Upper lobe of right lung (tissue), 1 donor: Measurements from ENCODE around the gene EXD3. TPM values are rescaled to one million over a fixed set of nuclear protein-coding genes. Genes with fewer than 3 reads are reported as not detected.
A peak's percentile ranks its signal among the peaks of the same experiment; 100 is the strongest.

Experiments
- ATAC-seq: fragments of 200-7000 bp; cut with Tn5 transposase; one replicate; pipeline ENCODE4 v1.9.1; 2020; ENCODE audit warnings: mild to moderate bottlenecking, moderate library complexity
- DNase-seq: peaks from one replicate; pipeline ENCODE4 v3.0.0-alpha.2; 2020
- H3K27ac ChIP-seq: fragments of 200-600 bp; one replicate; pipeline ENCODE4 v1.8.0; 2022
- H3K27me3 ChIP-seq: fragments of 200-600 bp; one replicate; pipeline ENCODE4 v1.8.0; 2022; ENCODE audit warnings: mild to moderate bottlenecking
- H3K36me3 ChIP-seq: fragments of 200-600 bp; one replicate; pipeline ENCODE4 v1.8.0; 2022
- H3K4me1 ChIP-seq: fragments of 200-600 bp; one replicate; pipeline ENCODE4 v1.8.0; 2022
- H3K4me3 ChIP-seq: fragments of 200-600 bp; one replicate; pipeline ENCODE4 v1.8.0; 2022; ENCODE audit warnings: mild to moderate bottlenecking
- H3K9me3 ChIP-seq: fragments of 200-600 bp; one replicate; pipeline ENCODE4 v1.8.0; 2022
- intact Hi-C: fragments of 100-400 bp; cut with DNase I; formaldehyde crosslinking; loops from one replicate; pipeline ENCODE4 v1.11.0; 2022
- total RNA-seq: library from RNA; stranded (reverse); fragmentation: NEBNext Ultra II Directional; extraction: Animal tissue kit (Norgen Biotek cat#: 25700); gene quantifications from one replicate; pipeline ENCODE4 v1.2.1, GENCODE V29; 2021
- TF ChIP-seq, protein P1 (sequence below): fragments of 200-600 bp; IDR thresholded peaks from one replicate; pipeline ENCODE4 v1.8.0; 2022; ENCODE audit warnings: antibody characterized with exemption
- donor health status: DM: no; HTN: yes; CAD: no; lungs with severe emphysema.

The EXD3 gene
- total RNA-seq, 1 donor from 2014 or later = 27.3 TPM

DNA sequence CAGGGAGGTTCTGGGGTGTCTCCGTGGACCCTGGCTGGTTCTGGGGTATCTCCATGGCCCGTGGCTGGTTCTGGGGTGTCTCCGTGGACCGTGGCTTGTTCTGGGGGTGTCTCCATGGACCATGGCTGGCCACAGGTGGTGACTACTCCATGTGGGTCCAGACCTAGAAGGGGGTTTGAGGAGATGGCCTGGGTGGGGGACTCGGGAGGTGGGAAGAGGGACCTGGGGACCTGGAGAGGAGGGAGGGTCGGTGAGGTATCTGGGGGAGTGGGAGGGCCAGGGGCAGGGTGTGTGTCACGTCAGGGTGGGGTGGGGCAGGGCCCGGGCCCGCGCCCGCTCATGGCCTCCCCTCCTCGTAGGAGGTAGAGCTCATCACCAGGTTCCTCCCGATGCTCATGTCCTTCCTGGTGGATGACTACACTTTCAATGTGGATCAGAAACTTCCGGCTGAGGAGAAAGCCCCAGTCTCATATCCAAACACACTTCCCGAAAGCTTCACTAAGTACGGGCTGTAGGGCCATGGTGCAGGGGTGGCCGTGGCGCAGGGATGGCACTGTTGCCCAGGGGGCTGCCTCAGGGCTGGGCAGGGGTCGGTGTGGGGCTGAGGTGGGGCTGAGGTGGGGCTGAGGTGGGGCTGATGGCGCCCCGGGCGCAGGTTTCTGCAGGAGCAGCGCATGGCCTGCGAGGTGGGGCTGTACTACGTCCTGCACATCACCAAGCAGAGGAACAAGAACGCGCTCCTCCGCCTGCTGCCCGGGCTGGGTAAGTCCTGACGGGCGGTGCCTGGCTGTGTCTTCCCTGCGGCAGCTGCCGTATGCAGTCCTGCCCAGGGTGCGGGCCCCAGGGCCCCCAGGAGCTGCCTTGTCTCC lies 156.1 kb downstream of the EXD3 start:
- intact Hi-C loops = no loop called here
- Histone ChIP-seq H3K4me3 (no peak overlapping the region), H3K27ac (no peak overlapping the region), H3K4me1 (peaks cover 25% of the 10 kb centered on the region), H3K9me3 (no peaks in the 10 kb centered on the region), H3K27me3 (no peaks in the 10 kb centered on the region), H3K36me3 (peaks cover 38% of the 10 kb centered on the region)
- DNase-seq (peak; percentile 58), ATAC-seq (no peak)
- TF ChIP-seq, protein P1, sequence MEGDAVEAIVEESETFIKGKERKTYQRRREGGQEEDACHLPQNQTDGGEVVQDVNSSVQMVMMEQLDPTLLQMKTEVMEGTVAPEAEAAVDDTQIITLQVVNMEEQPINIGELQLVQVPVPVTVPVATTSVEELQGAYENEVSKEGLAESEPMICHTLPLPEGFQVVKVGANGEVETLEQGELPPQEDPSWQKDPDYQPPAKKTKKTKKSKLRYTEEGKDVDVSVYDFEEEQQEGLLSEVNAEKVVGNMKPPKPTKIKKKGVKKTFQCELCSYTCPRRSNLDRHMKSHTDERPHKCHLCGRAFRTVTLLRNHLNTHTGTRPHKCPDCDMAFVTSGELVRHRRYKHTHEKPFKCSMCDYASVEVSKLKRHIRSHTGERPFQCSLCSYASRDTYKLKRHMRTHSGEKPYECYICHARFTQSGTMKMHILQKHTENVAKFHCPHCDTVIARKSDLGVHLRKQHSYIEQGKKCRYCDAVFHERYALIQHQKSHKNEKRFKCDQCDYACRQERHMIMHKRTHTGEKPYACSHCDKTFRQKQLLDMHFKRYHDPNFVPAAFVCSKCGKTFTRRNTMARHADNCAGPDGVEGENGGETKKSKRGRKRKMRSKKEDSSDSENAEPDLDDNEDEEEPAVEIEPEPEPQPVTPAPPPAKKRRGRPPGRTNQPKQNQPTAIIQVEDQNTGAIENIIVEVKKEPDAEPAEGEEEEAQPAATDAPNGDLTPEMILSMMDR = no peak

DNA sequence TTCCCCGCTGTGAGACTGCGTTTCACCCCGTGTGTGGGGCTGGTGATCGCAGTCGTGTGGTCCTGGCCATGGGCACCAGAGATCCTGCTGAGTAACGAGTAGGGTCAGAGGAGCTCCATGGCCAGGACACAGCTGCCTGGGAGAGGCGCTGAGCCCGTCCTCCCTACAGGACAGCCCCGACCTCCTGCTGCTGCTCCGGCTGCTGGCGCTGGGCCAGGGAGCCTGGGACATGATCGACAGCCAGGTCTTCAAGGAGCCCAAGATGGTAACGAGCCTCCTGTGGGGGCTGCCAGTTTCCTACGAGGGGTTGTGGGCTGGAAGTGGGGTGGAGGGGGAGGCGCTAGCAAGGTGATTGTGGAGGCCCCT lies 156.8 kb downstream of the EXD3 start:
- TF ChIP-seq, protein P1 = no peak
- no peak overlapping the region for H3K4me3 ChIP-seq
- ATAC-seq = no peak
- peaks cover 38% of the 10 kb centered on the region for H3K36me3 ChIP-seq
- intact Hi-C loops = no loop called here
- H3K27me3 ChIP-seq = no peaks in the 10 kb centered on the region
- peak; percentile 61 for DNase-seq
- H3K4me1 ChIP-seq = peaks cover 25% of the 10 kb centered on the region
- H3K27ac ChIP-seq = no peak overlapping the region
- H3K9me3 ChIP-seq = no peaks in the 10 kb centered on the region

DNA sequence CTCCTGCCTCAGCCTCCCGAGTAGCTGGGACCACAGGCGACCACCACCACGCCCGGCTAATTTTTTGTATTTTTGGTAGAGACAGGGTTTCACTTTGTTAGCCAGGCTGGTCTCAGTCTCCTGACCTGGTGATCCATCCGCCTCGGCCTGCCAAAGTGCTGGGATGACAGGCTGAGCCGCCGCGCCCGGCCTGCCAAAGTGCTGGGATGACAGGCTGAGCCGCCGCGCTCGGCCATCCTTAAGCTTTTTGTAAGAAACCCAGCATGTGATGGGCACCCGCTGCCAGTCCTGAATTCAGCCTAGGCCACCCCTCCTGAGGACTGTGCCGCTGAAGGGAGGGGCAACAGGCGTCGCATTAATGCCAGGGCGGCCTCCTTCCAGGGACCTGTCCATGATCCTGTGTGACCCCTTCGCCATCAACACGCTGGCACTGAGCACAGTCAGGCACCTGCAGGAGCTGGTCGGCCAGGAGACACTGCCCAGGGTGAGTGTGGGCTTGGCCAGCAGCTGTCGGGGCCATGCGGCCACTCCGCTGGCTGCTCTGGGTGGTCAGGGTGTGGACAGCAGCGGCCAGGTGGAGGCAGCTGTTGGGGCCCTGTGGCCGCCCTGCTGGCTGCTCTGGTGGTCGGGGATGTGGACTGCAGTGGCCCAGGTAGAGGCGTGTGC lies 157.3 kb downstream of the EXD3 start:
- intact Hi-C loops = no loop called here
- peaks cover 38% of the 10 kb centered on the region for H3K36me3 ChIP-seq
- no peak for ATAC-seq

DNA sequence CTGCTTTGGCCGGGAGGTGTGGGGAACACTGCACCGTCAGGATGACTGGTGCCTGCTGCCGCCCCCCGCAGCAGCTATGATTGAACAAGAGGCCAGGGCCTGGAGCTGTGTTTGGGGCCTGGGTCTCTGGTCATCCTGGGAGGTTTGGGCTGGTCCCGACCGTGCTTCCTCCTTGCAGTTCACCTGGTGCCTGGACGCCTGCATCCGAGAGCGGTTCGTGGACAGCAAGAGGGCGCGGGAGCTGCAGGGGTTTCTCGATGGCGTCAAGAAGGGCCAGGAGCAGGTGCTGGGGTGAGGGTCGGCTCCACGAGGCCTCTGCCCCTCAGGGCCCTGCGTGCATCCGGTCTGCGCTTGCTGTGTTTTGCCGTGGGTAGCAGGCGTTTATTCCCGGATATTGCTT lies 158.9 kb downstream of the EXD3 start:
- DNase-seq = peak; percentile 55
- Histone ChIP-seq H3K36me3 (peaks cover 38% of the 10 kb centered on the region), H3K4me3 (no peak overlapping the region), H3K4me1 (peaks cover 15% of the 10 kb centered on the region), H3K27ac (no peak overlapping the region), H3K27me3 (no peaks in the 10 kb centered on the region), H3K9me3 (no peaks in the 10 kb centered on the region)
- no peak for ATAC-seq
- intact Hi-C loops = no loop called here
- TF ChIP-seq, protein P1 = no peak

More for the DNA sequence above, 157.3 kb downstream of the EXD3 start:
- H3K27me3 ChIP-seq = no peaks in the 10 kb centered on the region
- H3K27ac ChIP-seq = no peak overlapping the region
- TF ChIP-seq, protein P1 = no peak
- peaks cover 25% of the 10 kb centered on the region for H3K4me1 ChIP-seq
- peak; percentile 52 for DNase-seq
- H3K9me3 ChIP-seq = no peaks in the 10 kb centered on the region
- no peak overlapping the region for H3K4me3 ChIP-seq

DNA sequence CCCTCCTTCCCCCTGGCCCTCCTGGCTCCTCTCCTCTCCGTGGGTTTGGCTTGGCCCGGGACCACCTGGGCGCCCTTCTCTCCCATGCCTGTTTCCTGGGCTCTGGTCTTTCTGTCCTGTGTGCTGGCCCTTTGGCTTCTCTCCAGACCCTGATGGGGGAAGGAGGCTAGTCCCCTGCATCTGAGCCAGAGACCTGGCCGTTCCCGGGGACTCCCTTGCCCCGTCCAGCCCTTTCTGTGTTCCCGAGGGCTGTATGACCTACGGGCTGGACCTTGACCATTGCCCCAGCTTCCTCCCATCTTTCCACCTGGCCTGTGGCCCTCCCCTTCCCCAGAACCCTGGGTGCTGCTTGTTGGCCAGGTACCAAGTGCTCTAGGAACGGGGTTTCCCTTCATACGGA lies 159.5 kb downstream of the EXD3 start:
- Histone ChIP-seq H3K27ac (no peak overlapping the region), H3K4me3 (no peak overlapping the region), H3K27me3 (no peaks in the 10 kb centered on the region), H3K4me1 (peaks cover 9% of the 10 kb centered on the region), H3K9me3 (no peaks in the 10 kb centered on the region), H3K36me3 (peaks cover 40% of the 10 kb centered on the region)
- peak; percentile 47 for DNase-seq
- ATAC-seq = no peak
- intact Hi-C loops = no loop called here
- TF ChIP-seq, protein P1 = no peak
